Measurements from ENCODE around the gene STUB1. TPM values are rescaled to one million over a fixed set of nuclear protein-coding genes. Genes with fewer than 3 reads are reported as not detected.
A peak's percentile ranks its signal among the peaks of the same experiment; 100 is the strongest.

STUB1 gene
- total and polyA plus RNA-seq, 4 donors: 32.4 to 74.4 (median 50.2) TPM

GRCh38 chr16:636206-637080, 43.8 kb upstream of the STUB1 start, which contains the start of gene METTL26 (continued):
- TF ChIP-seq FOXA1 (IDR thresholded peaks at IDR 0.05): no peak
- TF ChIP-seq, protein P1, sequence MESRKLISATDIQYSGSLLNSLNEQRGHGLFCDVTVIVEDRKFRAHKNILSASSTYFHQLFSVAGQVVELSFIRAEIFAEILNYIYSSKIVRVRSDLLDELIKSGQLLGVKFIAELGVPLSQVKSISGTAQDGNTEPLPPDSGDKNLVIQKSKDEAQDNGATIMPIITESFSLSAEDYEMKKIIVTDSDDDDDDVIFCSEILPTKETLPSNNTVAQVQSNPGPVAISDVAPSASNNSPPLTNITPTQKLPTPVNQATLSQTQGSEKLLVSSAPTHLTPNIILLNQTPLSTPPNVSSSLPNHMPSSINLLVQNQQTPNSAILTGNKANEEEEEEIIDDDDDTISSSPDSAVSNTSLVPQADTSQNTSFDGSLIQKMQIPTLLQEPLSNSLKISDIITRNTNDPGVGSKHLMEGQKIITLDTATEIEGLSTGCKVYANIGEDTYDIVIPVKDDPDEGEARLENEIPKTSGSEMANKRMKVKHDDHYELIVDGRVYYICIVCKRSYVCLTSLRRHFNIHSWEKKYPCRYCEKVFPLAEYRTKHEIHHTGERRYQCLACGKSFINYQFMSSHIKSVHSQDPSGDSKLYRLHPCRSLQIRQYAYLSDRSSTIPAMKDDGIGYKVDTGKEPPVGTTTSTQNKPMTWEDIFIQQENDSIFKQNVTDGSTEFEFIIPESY (IDR thresholded peaks at IDR 0.05): no peak
- peak; percentile 6 for TF ChIP-seq SP1 (IDR thresholded peaks at IDR 0.05)

GRCh38 chr16:637081-638018, 42.9 kb upstream of the STUB1 start:
- peak; percentile 95 for DNase-seq (ENCODE audit: low spot score)
- no peaks in the 10 kb centered on the region for H3K9me3 ChIP-seq (ENCODE audit: control insufficient read depth in 4 of 4, low read length in 3 of 4)
- H3K4me1 ChIP-seq (ENCODE audit: control insufficient read depth in 4 of 4, insufficient read depth in 4 of 4, low read length in 3 of 4): peaks cover 8 to 40% (median 20%) of the 10 kb centered on the region in 4 donors
- H3K9ac ChIP-seq (ENCODE audit: low read depth in 1 of 2, low read length in 2 of 2): no peak overlapping the region
- whole genome bisulfite sequencing: 16% methylated on average over 53 of the region's 53 CpGs
- H3K27me3 ChIP-seq (ENCODE audit: control insufficient read depth in 4 of 4, insufficient read depth in 4 of 4, low read length in 3 of 4): no peaks in the 10 kb centered on the region
- TF ChIP-seq SP1 (IDR thresholded peaks at IDR 0.05) (peak; percentile 15), HNF4G (IDR thresholded peaks at IDR 0.05) (no peak)
- TF ChIP-seq, protein P2, sequence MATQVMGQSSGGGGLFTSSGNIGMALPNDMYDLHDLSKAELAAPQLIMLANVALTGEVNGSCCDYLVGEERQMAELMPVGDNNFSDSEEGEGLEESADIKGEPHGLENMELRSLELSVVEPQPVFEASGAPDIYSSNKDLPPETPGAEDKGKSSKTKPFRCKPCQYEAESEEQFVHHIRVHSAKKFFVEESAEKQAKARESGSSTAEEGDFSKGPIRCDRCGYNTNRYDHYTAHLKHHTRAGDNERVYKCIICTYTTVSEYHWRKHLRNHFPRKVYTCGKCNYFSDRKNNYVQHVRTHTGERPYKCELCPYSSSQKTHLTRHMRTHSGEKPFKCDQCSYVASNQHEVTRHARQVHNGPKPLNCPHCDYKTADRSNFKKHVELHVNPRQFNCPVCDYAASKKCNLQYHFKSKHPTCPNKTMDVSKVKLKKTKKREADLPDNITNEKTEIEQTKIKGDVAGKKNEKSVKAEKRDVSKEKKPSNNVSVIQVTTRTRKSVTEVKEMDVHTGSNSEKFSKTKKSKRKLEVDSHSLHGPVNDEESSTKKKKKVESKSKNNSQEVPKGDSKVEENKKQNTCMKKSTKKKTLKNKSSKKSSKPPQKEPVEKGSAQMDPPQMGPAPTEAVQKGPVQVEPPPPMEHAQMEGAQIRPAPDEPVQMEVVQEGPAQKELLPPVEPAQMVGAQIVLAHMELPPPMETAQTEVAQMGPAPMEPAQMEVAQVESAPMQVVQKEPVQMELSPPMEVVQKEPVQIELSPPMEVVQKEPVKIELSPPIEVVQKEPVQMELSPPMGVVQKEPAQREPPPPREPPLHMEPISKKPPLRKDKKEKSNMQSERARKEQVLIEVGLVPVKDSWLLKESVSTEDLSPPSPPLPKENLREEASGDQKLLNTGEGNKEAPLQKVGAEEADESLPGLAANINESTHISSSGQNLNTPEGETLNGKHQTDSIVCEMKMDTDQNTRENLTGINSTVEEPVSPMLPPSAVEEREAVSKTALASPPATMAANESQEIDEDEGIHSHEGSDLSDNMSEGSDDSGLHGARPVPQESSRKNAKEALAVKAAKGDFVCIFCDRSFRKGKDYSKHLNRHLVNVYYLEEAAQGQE (IDR thresholded peaks at IDR 0.05): peak; percentile 9
- H3K27ac ChIP-seq (ENCODE audit: low read depth in 1 of 2, low read length in 2 of 2): peak overlapping the region; percentile 84 to 99
- peaks cover 0 to 8% (median 0%) of the 10 kb centered on the region in 4 donors for H3K36me3 ChIP-seq (ENCODE audit: control insufficient read depth in 4 of 4, insufficient read depth in 3 of 4, low read depth in 1 of 4, low read length in 3 of 4)
- H3K4me3 ChIP-seq (ENCODE audit: low read depth in 1 of 3, low read length in 3 of 3): peak overlapping the region; percentile 60 to 88 (median 80)

GRCh38 chr16:638034-638543, 42.1 kb upstream of the STUB1 start:
- DNase-seq (ENCODE audit: low spot score): no peak
- H3K4me3 ChIP-seq (ENCODE audit: low read depth in 1 of 3, low read length in 3 of 3): no peak overlapping the region
- H3K27ac ChIP-seq (ENCODE audit: low read depth in 1 of 2, low read length in 2 of 2): no peak overlapping the region
- peaks cover 10 to 47% (median 24%) of the 10 kb centered on the region in 4 donors for H3K4me1 ChIP-seq (ENCODE audit: control insufficient read depth in 4 of 4, insufficient read depth in 4 of 4, low read length in 3 of 4)
- no peak overlapping the region for H3K9ac ChIP-seq (ENCODE audit: low read depth in 1 of 2, low read length in 2 of 2)
- H3K36me3 ChIP-seq (ENCODE audit: control insufficient read depth in 4 of 4, insufficient read depth in 3 of 4, low read depth in 1 of 4, low read length in 3 of 4): peaks cover 0 to 6% (median 0%) of the 10 kb centered on the region in 4 donors
- H3K9me3 ChIP-seq (ENCODE audit: control insufficient read depth in 4 of 4, low read length in 3 of 4): no peaks in the 10 kb centered on the region
- 94% methylated on average over 15 of the region's 15 CpGs for WGBS
- H3K27me3 ChIP-seq (ENCODE audit: control insufficient read depth in 4 of 4, insufficient read depth in 4 of 4, low read length in 3 of 4): no peaks in the 10 kb centered on the region
- TF ChIP-seq, protein P1 (IDR thresholded peaks at IDR 0.05): no peak
- TF ChIP-seq GABPA (IDR thresholded peaks at IDR 0.05 in 1 of 2, conservative IDR thresholded peaks at IDR 0.05 in 1 of 2) (no peak), ATF3 (IDR thresholded peaks at IDR 0.05) (no peak), CTCF (IDR thresholded peaks at IDR 0.05; ENCODE audit: low read depth, low read length, missing input control) (no peak), JUND (IDR thresholded peaks at IDR 0.05) (no peak), FOXA2 (IDR thresholded peaks at IDR 0.05) (no peak), EGR1 (IDR thresholded peaks at IDR 0.05; ENCODE audit: low read depth in 2 of 2) (no peak)
- TF ChIP-seq, protein P2 (IDR thresholded peaks at IDR 0.05): no peak

All from liver (tissue), 9 donors.